Panc1 (cell line): ENCODE data around the gene SREK1. TPM values are rescaled to one million over a fixed set of nuclear protein-coding genes. Genes with fewer than 3 reads are reported as not detected.

Experiments used
- ATAC-seq: fragments of 200-7000 bp; cut with Tn5 transposase; 2 replicates; pipeline ENCODE4 v1.9.1; 2020; ENCODE audit warnings: mild to moderate bottlenecking, moderate library complexity
- BruUV-seq: library from RNA; stranded (reverse); fragments of 400-500 nt; replicated peaks from 2 replicates; lab custom pipeline; 2021; lab: Mats Ljungman, UMichigan
- CTCF ChIA-PET: fragments of 300-600 bp; sonication (Branson Sonifier 250); formaldehyde crosslinking; loops from one replicate; lab custom pipeline; 2022; ENCODE audit warnings: antibody characterized with exemption; lab: Charles Lee
- POLR2A ChIA-PET: fragments of 300-600 bp; sonication (Branson Sonifier 250); formaldehyde crosslinking; loops from one replicate; lab custom pipeline; 2022; ENCODE audit warnings: antibody characterized with exemption; lab: Charles Lee
- DNase-seq: peaks from one replicate; pipeline ENCODE4 v3.0.0-alpha.2; 2010; ENCODE audit warnings: low read depth, low spot score
- H3K27ac ChIP-seq: 2 replicates; pipeline ENCODE4 v1.5.1; 2011; ENCODE audit warnings: mild to moderate bottlenecking, low read length, inconsistent platforms
- H3K27me3 ChIP-seq: fragments of 200-500 bp; sonication (Bioruptor generic); 2 replicates; pipeline ENCODE4 v1.6.0; 2014; ENCODE audit warnings: low read length, inconsistent platforms; ENCODE audit not compliant: control insufficient read depth, insufficient read depth
- H3K36me3 ChIP-seq: fragments of 200-500 bp; sonication (Bioruptor generic); 2 replicates; pipeline ENCODE4 v1.5.1; 2014; ENCODE audit warnings: inconsistent platforms, mild to moderate bottlenecking, low read length, moderate library complexity; ENCODE audit not compliant: control insufficient read depth, insufficient read depth
- H3K4me1 ChIP-seq: 2 replicates; pipeline ENCODE4 v1.5.1; 2011; ENCODE audit warnings: inconsistent platforms, mild to moderate bottlenecking, low read length, moderate library complexity; ENCODE audit not compliant: control insufficient read depth, insufficient read depth
- H3K4me3 ChIP-seq, 2 experiments: 2 replicates each; pipeline ENCODE4 v1.5.1; 2011 to 2012; ENCODE audit warnings: low read depth in 2 of 2, low read length in 2 of 2, mild to moderate bottlenecking in 2 of 2, inconsistent platforms in 1 of 2, moderate library complexity in 1 of 2
- H3K9me3 ChIP-seq: fragments of 200-500 bp; sonication (Bioruptor generic); 2 replicates; pipeline ENCODE4 v1.5.1; 2014; ENCODE audit warnings: low read depth, mild to moderate bottlenecking, inconsistent platforms, low read length, moderate library complexity; ENCODE audit not compliant: control insufficient read depth, insufficient read depth
- POLR2AphosphoS5 ChIP-seq: IDR thresholded peaks from 2 replicates; pipeline ENCODE4 v1.6.1; 2012; ENCODE audit warnings: mild to moderate bottlenecking, low read depth, low read length, moderate library complexity
- SIN3A ChIP-seq: IDR thresholded peaks from 2 replicates; pipeline ENCODE4 v1.6.1; 2012; ENCODE audit warnings: low read depth, mild to moderate bottlenecking, low read length, moderate library complexity, borderline replicate concordance; ENCODE audit not compliant: insufficient read depth
- TCF7L2 ChIP-seq: IDR thresholded peaks from 2 replicates; pipeline ENCODE4 v1.6.1; 2011; ENCODE audit warnings: mild to moderate bottlenecking, low read depth, low read length, inconsistent platforms
- in situ Hi-C: cut with HindIII; loops from 2 replicates; pipeline ENCODE4 v1.10.0; 2016; ENCODE audit warnings: low sequenced_read_pairs, low pct_unique_long_range_greater_than_20kb
- intact Hi-C: fragments of 100-400 bp; cut with micrococcal nuclease; formaldehyde crosslinking; loops from one replicate; pipeline ENCODE4 v1.10.0; 2022; ENCODE audit not compliant: unreplicated experiment
- total RNA-seq: library from RNA; stranded (reverse); gene quantifications from one replicate; pipeline ENCODE4 v1.2.1, GENCODE V29; 2021; ENCODE audit not compliant: unreplicated experiment
- TF ChIP-seq, protein P1 (sequence below): fragments of 450-650 bp; IDR thresholded peaks from 2 replicates; pipeline ENCODE4 v1.5.1; 2017; ENCODE audit warnings: mild to moderate bottlenecking
- TF ChIP-seq, protein P2 (sequence below), 2 experiments: IDR thresholded peaks; 2 replicates each; pipeline ENCODE4 v1.6.1; 2011 to 2012; ENCODE audit warnings: low read depth in 2 of 2, control low read depth in 1 of 2, low read length in 1 of 2, mild to moderate bottlenecking in 1 of 2, moderate library complexity in 1 of 2; ENCODE audit not compliant: insufficient read depth in 1 of 2

The SREK1 gene
- total RNA-seq, 1 experiment from 2014 or later, result 89.7 TPM

DNA sequence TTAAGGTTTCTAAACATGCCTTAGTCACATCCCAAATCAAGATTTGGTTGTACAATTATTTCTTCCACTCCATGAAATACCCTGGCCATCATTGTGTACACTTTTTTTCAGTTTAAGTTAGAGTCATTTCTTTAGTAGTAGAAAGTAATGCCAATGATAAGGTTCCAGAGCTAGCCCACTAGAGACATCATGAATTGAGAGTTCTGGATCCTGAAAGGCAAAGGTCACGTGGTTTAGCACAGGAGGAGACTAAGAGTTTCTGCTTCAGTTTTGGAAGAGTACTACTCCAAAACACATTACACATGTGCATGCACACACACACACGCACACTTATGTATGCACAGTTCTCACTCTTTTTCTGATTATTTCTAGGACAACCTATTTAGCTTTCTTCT lies 4.8 kb upstream of the SREK1 start:
- no peak overlapping the region for H3K4me3 ChIP-seq
- H3K9me3 ChIP-seq, result no peaks in the 10 kb centered on the region
- DNase-seq (no peak), ATAC-seq (no peak)
- H3K27me3 ChIP-seq, result no peaks in the 10 kb centered on the region
- H3K27ac ChIP-seq, result no peak overlapping the region
- in situ Hi-C loops, result no loop called here
- peaks cover 8% of the 10 kb centered on the region for H3K4me1 ChIP-seq
- TF ChIP-seq TCF7L2, result no peak
- TF ChIP-seq, protein P1, sequence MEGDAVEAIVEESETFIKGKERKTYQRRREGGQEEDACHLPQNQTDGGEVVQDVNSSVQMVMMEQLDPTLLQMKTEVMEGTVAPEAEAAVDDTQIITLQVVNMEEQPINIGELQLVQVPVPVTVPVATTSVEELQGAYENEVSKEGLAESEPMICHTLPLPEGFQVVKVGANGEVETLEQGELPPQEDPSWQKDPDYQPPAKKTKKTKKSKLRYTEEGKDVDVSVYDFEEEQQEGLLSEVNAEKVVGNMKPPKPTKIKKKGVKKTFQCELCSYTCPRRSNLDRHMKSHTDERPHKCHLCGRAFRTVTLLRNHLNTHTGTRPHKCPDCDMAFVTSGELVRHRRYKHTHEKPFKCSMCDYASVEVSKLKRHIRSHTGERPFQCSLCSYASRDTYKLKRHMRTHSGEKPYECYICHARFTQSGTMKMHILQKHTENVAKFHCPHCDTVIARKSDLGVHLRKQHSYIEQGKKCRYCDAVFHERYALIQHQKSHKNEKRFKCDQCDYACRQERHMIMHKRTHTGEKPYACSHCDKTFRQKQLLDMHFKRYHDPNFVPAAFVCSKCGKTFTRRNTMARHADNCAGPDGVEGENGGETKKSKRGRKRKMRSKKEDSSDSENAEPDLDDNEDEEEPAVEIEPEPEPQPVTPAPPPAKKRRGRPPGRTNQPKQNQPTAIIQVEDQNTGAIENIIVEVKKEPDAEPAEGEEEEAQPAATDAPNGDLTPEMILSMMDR, result no peak
- TF ChIP-seq, protein P2, sequence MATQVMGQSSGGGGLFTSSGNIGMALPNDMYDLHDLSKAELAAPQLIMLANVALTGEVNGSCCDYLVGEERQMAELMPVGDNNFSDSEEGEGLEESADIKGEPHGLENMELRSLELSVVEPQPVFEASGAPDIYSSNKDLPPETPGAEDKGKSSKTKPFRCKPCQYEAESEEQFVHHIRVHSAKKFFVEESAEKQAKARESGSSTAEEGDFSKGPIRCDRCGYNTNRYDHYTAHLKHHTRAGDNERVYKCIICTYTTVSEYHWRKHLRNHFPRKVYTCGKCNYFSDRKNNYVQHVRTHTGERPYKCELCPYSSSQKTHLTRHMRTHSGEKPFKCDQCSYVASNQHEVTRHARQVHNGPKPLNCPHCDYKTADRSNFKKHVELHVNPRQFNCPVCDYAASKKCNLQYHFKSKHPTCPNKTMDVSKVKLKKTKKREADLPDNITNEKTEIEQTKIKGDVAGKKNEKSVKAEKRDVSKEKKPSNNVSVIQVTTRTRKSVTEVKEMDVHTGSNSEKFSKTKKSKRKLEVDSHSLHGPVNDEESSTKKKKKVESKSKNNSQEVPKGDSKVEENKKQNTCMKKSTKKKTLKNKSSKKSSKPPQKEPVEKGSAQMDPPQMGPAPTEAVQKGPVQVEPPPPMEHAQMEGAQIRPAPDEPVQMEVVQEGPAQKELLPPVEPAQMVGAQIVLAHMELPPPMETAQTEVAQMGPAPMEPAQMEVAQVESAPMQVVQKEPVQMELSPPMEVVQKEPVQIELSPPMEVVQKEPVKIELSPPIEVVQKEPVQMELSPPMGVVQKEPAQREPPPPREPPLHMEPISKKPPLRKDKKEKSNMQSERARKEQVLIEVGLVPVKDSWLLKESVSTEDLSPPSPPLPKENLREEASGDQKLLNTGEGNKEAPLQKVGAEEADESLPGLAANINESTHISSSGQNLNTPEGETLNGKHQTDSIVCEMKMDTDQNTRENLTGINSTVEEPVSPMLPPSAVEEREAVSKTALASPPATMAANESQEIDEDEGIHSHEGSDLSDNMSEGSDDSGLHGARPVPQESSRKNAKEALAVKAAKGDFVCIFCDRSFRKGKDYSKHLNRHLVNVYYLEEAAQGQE (IDR thresholded peaks at IDR 0.05; ENCODE audit: insufficient read depth in 1 of 2, low read depth in 2 of 2, low read length in 1 of 2), result no peak
- no peak for TF ChIP-seq SIN3A
- no peak for TF ChIP-seq POLR2AphosphoS5
- no TSS peak for BruUV-seq
- POLR2A ChIA-PET, result no interaction called here
- no peaks in the 10 kb centered on the region for H3K36me3 ChIP-seq
- intact Hi-C loops, result no loop called here
- CTCF ChIA-PET, result no interaction called here

DNA sequence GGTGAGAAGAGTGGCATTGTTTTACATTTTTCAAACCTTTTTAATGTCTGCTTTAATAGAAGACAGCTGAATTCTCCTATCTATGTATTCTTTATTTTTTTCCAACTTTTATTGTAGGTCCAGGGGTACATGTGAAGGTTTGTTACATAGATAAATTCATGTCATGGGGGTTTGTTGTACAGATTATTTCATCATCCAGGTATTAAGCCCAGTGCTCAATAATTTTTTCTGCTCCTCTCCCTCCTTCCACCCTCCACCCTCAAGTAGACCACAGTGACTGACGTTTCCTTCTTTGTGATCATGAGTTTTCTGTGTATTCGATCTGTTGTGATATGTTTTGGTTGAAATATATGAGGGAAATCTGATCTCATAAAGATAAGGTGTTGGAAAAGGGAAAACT lies 1.7 kb upstream of the SREK1 start:
- ChIA-PET CTCF (no interaction called here), POLR2A (no interaction called here)
- no peak overlapping the region for H3K4me3 ChIP-seq

More for the DNA sequence above, 1.7 kb upstream of the SREK1 start:
- Histone ChIP-seq H3K9me3 (no peaks in the 10 kb centered on the region), H3K27me3 (no peaks in the 10 kb centered on the region), H3K4me1 (peaks cover 21% of the 10 kb centered on the region), H3K27ac (no peak overlapping the region), H3K36me3 (peaks cover 4% of the 10 kb centered on the region; the same call in 1 of the 2 replicates)
- in situ Hi-C loops, result no loop called here
- intact Hi-C loops, result no loop called here
- ATAC-seq, result no peak
- TF ChIP-seq, protein P2 (IDR thresholded peaks at IDR 0.05; ENCODE audit: insufficient read depth in 1 of 2, low read depth in 2 of 2, low read length in 1 of 2), result no peak
- no TSS peak for BruUV-seq
- no peak for DNase-seq
